GM12875 (cell line): ENCODE results near the gene BAZ1A.

Experiments
- H3K4me3 ChIP-seq: one replicate; pipeline ENCODE4 v1.5.1; 2011; ENCODE audit warnings: low read depth, low read length, control low read depth
- CTCF ChIP-seq: IDR thresholded peaks from 2 replicates; pipeline ENCODE4 v1.5.1; 2011; ENCODE audit warnings: low read depth, mild to moderate bottlenecking, control low read depth, inconsistent platforms, low read length, moderate library complexity, borderline replicate concordance; ENCODE audit not compliant: insufficient read depth

BAZ1A gene

GRCh38 chr14:34851395-34851794 lies 23.8 kb downstream of the BAZ1A start:
- no peak for TF ChIP-seq CTCF
- H3K4me3 ChIP-seq = no peak overlapping the region

GRCh38 chr14:34845869-34846268 lies 29.3 kb downstream of the BAZ1A start:
- no peak overlapping the region for H3K4me3 ChIP-seq
- no peak for TF ChIP-seq CTCF

- no peak overlapping the region for H3K4me3 ChIP-seq
- no peak for TF ChIP-seq CTCF
Measured at GRCh38 chr14:34843011-34843554, 32.1 kb downstream of the BAZ1A start.

- no peak overlapping the region for H3K4me3 ChIP-seq
- TF ChIP-seq CTCF = no peak
Measured at GRCh38 chr14:34837801-34838322, 37.3 kb downstream of the BAZ1A start.

- no peak overlapping the region for H3K4me3 ChIP-seq
- no peak for TF ChIP-seq CTCF
Measured at GRCh38 chr14:34835312-34835711, 39.8 kb downstream of the BAZ1A start.

GRCh38 chr14:34833549-34834523 lies 41.3 kb downstream of the BAZ1A start:
- TF ChIP-seq CTCF = no peak

GRCh38 chr14:34826661-34827060 lies 48.5 kb downstream of the BAZ1A start:
- no peak for TF ChIP-seq CTCF
- H3K4me3 ChIP-seq = no peak overlapping the region

More at GRCh38 chr14:34833549-34834523, 41.3 kb downstream of the BAZ1A start:
- H3K4me3 ChIP-seq = no peak overlapping the region
